ENCODE data around the gene CUTC. TPM values are rescaled to one million over a fixed set of nuclear protein-coding genes. Genes with fewer than 3 reads are reported as not detected.

The CUTC gene
- total RNA-seq, 1 experiment from 2014 or later, result 17.0 TPM

GRCh38 chr10:99777918-99778714, 46.1 kb downstream of the CUTC start:
- in situ Hi-C loops (cut with HindIII; ENCODE audit: low sequenced_read_pairs), result no loop called here
- DNase-seq (ENCODE audit: low spot score), result no peak

DNA sequence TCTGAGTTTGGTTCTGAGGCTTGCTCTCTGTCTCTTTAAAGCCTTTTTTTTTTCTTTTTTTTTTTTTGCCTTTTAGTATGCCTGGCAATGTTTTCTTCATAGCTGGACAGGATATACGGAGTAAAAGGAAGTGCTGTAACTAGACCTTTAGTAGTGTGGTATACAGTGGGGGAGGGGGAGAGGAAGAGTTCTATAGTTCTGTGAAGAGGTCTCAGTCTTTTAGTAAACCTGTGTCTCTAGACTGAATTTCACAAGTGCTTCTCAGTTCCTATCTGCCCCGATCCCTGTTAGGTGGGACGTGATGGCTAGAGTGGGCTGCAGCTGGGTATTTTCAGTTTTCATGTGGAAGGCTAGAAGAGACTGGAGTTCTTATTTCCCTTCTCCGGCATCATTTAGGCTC, 47.3 kb downstream of the CUTC start:
- in situ Hi-C loops (cut with HindIII; ENCODE audit: low sequenced_read_pairs), result no loop called here
- DNase-seq (ENCODE audit: low spot score), result no peak

- in situ Hi-C loops (cut with HindIII; ENCODE audit: low sequenced_read_pairs), result no loop called here
Measured at GRCh38 chr10:99781734-99782429, 49.8 kb downstream of the CUTC start.

DNA sequence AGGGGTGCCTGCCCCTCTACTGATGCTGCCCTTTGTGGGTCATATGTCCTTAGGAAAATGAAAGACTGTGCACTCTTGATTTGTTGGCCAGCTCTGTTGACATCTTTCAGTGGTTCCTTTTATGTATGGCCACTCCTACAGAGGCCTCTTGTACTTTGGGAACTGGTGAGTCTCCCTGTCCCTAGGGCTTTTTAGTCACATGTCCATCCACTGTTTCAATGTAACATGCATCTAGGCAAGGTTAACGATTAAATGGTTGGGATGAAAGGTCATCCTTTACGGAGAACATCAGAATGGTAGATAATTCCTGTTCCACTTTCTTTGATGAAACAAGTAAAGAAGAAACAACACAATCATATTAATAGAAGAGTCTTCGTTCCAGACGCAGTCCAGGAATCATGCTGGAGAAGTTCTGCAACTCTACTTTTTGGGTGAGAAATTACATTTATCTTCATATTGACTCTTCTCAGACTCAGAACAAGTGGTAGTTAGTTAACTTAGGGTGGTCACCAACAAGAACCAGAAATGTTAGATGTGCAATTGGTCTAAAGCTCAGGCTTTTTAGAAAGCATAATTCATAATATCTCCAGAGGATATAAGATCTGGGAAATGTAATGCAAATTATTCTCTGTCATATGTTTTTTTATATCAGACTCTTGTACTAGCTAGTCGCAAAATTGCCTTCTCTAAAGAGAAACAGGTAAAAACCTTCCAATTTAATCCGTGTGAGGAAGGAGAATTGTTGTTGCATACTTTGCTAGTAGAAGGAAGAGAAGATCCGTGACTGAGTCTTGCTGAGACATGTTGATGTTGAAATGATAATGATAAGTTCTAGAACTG, 50.6 kb downstream of the CUTC start, which contains the start of gene ABCC2:
TSS of gene ABCC2 (plus strand) at position 194 of the 840 bp plus-strand sequence. CDS start at position 399, 205 bp downstream.
- DNase-seq (ENCODE audit: low spot score), result no peak
- in situ Hi-C loops (cut with HindIII; ENCODE audit: low sequenced_read_pairs), result no loop called here

More at GRCh38 chr10:99781734-99782429, 49.8 kb downstream of the CUTC start:
- DNase-seq (ENCODE audit: low spot score), result no peak

- no peak for DNase-seq (ENCODE audit: low spot score)
- in situ Hi-C loops (cut with HindIII; ENCODE audit: low sequenced_read_pairs), result no loop called here
Measured at GRCh38 chr10:99784016-99784726, 52.1 kb downstream of the CUTC start.

DNA sequence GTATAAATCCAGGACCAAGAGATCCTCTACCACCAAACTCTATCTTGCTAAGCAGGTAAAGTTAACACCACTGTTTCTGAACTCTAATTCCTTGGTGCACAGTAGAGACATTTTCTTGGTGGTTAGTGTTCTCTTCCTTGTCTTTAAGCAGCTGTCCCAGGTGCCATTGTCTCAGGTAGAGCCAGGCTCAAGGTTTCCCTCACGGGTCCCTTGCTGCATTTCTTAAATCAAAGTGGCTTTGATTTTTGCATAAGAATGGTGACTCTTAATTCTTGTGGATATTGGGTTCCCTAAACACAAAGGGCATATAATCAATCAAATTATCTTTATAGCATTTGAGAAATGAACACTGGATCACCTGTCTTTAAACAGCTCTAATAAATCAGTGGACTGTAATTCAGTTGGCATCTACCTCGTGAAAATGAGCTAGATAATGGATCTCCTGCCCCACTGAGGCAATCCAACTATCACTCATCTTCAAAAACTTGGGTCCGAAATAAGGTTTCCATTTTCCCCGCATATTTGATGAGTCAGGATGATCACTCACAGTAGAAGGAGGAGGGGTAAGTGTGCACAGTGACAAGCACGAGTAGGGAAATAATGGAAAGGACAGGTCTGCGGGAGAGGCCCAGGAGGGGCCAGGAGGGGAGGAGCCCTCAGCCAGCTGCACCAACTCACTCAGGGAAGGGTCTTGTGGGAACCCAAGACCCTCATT, 52.9 kb downstream of the CUTC start:
- in situ Hi-C loops (cut with HindIII; ENCODE audit: low sequenced_read_pairs), result no loop called here

DNA sequence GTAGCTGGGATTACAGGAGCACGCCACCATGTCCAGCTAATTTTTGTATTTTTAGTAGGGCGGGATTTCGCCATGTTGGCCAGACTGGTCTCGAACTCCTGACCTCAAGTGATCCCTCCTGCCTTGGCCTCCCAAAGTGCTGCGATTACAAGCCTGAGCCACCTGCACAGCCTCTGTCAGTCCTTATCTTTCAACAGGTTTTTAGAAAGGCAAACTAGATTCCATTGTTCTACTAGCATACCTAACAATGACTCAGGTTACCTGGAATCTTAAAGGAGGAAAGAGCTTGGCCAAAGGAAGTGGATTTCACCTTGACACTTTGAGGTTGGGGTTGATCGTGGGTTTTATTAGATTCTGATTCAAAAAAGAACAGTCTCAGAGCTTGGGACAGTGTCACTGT, 53.6 kb downstream of the CUTC start:
- DNase-seq (ENCODE audit: low spot score), result no peak
- in situ Hi-C loops (cut with HindIII; ENCODE audit: low sequenced_read_pairs), result no loop called here

More for the DNA sequence above, 52.9 kb downstream of the CUTC start:
- DNase-seq (ENCODE audit: low spot score), result no peak

DNA sequence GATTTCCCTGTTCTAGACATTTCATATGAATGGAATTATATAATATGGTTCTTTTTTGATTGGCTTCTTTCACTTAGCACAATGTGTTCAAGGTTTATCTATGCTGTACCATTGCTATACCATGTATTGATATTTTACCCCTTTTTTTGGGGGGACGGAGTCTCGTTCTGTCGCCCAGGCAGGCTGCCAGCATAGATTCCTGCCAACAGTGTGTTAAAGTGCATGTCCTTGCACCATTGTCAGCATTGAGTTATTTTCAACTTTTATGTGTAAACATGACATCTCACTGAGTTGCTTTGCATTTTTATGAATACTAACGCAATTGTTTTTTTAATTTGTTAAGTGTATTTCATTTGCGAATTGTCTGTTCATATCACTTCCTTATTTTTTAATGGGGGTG, 55.3 kb downstream of the CUTC start:
- in situ Hi-C loops (cut with HindIII; ENCODE audit: low sequenced_read_pairs), result no loop called here
- no peak for DNase-seq (ENCODE audit: low spot score)

GRCh38 chr10:99787782-99788445, 55.9 kb downstream of the CUTC start:
- DNase-seq (ENCODE audit: low spot score), result no peak
- in situ Hi-C loops (cut with HindIII; ENCODE audit: low sequenced_read_pairs), result no loop called here

DNA sequence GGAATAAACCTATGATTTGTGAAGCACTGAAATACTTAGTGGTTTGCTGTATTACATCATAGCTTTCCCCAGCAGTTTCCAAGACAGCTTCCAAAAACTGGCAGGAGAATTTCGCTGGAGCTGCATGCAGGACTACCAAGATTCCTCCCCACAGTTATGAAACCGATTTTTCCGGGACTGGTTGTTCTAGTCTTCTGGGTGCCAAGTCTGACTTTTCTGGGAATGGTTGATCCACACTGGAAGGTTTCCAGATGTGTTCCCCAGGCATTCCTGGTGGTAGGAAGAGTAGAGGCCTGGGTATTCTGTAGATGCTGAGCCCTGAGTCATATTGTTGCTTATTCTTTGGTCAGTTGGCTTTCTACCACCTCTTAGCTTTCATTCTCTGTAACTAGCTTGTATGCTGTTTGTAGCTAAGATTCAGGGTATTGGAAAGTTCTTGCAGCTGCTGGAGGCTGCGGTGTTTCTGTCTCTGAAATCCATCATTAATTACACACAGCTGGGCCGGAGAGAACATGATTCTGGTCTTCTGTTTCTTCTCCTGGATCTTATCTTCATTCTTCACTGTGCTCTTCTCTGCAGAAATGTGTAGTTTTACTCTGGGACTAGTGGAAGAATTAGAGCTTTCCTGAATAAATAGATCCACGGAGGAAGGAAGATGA, 56.7 kb downstream of the CUTC start:
- in situ Hi-C loops (cut with HindIII; ENCODE audit: low sequenced_read_pairs), result no loop called here
- DNase-seq (ENCODE audit: low spot score), result no peak

DNA sequence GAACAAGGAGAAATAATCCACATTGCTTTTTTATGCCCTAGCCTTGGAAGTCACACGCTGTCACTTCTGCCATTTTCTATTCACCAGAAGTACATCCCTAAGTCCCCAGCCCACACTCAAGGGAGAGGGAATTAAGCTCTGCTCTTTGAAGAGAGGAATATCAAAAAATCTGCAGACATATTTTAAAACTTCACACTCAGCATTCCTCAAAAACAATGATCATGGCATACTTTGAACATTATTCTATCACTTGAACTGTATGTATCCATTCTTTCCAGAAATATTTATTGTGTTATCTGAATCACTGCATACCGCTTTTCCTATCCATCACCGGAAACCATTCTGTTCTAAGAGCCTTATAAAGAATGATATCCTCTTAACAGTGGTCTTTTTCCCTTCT, 59.8 kb downstream of the CUTC start:
- in situ Hi-C loops (cut with HindIII; ENCODE audit: low sequenced_read_pairs), result no loop called here
- no peak for DNase-seq (ENCODE audit: low spot score)

DNA sequence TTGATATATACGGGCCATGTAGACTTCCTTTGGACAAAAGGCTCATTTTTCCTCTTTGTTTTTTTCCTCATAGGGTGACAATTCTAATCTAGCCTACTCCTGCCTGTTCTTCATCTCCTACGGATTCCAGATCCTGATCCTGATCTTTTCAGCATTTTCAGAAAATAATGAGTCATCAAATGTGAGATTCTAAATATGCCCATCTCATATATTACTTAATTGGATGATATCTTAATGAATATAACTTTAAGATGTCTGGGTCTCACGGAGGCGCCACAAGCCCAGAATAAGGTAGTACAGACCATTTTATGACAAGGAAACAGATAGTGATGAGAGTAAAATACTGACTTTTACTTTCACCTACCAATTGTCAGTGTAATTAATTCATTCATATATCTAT, 61.8 kb downstream of the CUTC start:
- in situ Hi-C loops (cut with HindIII; ENCODE audit: low sequenced_read_pairs), result no loop called here
- no peak for DNase-seq (ENCODE audit: low spot score)

DNA sequence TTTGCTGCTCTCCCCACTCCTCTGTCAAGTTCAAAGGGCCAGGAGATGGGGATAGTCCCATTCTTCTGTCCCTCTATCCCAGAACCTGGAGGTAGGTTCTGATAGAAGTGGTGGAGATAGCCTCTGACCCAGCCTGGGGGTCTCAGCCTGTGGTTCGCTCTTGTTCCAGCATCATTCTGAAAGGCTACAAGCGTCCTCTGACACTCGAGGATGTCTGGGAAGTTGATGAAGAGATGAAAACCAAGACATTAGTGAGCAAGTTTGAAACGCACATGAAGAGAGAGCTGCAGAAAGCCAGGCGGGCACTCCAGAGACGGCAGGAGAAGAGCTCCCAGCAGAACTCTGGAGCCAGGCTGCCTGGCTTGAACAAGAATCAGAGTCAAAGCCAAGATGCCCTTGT, 64.9 kb downstream of the CUTC start:
- in situ Hi-C loops (cut with HindIII; ENCODE audit: low sequenced_read_pairs), result no loop called here
- no peak for DNase-seq (ENCODE audit: low spot score)

DNA sequence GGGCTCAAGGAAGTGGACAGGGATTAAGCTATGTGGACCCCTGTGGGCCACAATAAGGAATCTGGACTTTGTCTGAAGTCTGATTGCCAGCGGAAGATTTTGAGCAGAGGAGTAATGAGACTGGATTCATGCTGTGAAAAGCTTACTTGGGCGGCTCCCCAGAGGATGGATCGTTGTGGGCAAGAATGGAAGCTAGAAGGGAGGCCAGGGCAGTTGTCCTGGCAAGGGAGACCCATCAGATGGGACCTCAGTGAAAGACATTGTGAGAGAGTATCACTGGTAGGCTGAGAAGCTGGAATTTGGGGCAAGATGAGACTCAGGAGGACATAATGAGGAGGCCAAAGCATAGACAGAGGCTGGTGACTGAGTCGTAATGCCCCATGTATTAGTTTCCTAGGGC, 66.0 kb downstream of the CUTC start:
- no peak for DNase-seq (ENCODE audit: low spot score)
- in situ Hi-C loops (cut with HindIII; ENCODE audit: low sequenced_read_pairs), result no loop called here

GRCh38 chr10:99798920-99799319, 66.9 kb downstream of the CUTC start:
- DNase-seq (ENCODE audit: low spot score), result no peak
- in situ Hi-C loops (cut with HindIII; ENCODE audit: low sequenced_read_pairs), result no loop called here

DNA sequence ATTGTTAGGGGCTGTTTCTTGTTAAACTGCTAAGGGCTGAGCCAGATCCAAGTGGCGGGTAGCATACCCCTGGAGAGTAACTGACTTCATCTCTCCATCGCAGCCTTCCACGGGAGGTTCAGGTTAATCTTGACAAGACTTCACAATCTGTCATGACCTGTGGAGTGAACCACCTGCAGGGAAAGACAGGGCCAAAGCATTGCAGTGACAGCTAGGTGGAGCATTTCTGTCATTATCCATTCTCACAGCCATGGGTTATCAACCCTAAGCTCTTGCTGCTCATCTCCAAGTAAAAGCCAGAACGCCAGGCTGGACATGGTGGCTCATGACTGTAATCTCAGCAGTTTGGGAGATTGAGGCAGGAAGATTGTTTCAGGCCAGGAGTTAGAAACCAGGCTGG, 67.6 kb downstream of the CUTC start:
- in situ Hi-C loops (cut with HindIII; ENCODE audit: low sequenced_read_pairs), result no loop called here
- DNase-seq (ENCODE audit: low spot score), result no peak

- DNase-seq (ENCODE audit: low spot score), result no peak
- in situ Hi-C loops (cut with HindIII; ENCODE audit: low sequenced_read_pairs), result no loop called here
Measured at GRCh38 chr10:99804471-99804870, 72.4 kb downstream of the CUTC start.

GRCh38 chr10:99805190-99805589, 73.2 kb downstream of the CUTC start:
- no peak for DNase-seq (ENCODE audit: low spot score)
- in situ Hi-C loops (cut with HindIII; ENCODE audit: low sequenced_read_pairs), result no loop called here

Data from G401 (cell line).